GM23338 (cell line): ENCODE results near the gene IL36RN. TPM values are rescaled to one million over a fixed set of nuclear protein-coding genes. Genes with fewer than 3 reads are reported as not detected.

ENCODE experiments used
- ATAC-seq: fragments of 200-7000 bp; cut with Tn5 transposase; 3 replicates; pipeline ENCODE4 v1.9.1; 2020
- DNase-seq: peaks from one replicate; pipeline ENCODE4 v3.0.0-alpha.2; 2015; ENCODE audit warnings: low spot score
- H2AFZ ChIP-seq: fragments of 200-600 bp; sonication (generic); 2 replicates; pipeline ENCODE4 v1.8.0; 2016; ENCODE audit warnings: antibody characterized with exemption, mild to moderate bottlenecking, moderate library complexity
- H3F3A ChIP-seq: fragments of 200-600 bp; sonication (generic); replicated peaks from 2 replicates; pipeline ENCODE4 v1.8.0; 2017; ENCODE audit warnings: antibody characterized with exemption, mixed run types, low read depth
- H3K27ac ChIP-seq: fragments of 200-600 bp; sonication (generic); 2 replicates; pipeline ENCODE4 v1.6.1; 2016; ENCODE audit warnings: low read depth
- H3K27me3 ChIP-seq: fragments of 200-600 bp; sonication (generic); 2 replicates; pipeline ENCODE4 v1.8.0; 2016; ENCODE audit warnings: mild to moderate bottlenecking, mixed run types, moderate library complexity; ENCODE audit not compliant: insufficient read depth
- H3K36me3 ChIP-seq: fragments of 200-600 bp; sonication (generic); 2 replicates; pipeline ENCODE4 v1.8.0; 2016; ENCODE audit warnings: mild to moderate bottlenecking; ENCODE audit not compliant: insufficient read depth
- H3K4me1 ChIP-seq: fragments of 200-600 bp; sonication (generic); 2 replicates; pipeline ENCODE4 v1.8.0; 2016; ENCODE audit warnings: mild to moderate bottlenecking, moderate library complexity; ENCODE audit not compliant: insufficient read depth
- H3K4me2 ChIP-seq: fragments of 200-600 bp; sonication (generic); 2 replicates; pipeline ENCODE4 v1.7.1; 2017; ENCODE audit warnings: mixed run types
- H3K4me3 ChIP-seq: fragments of 200-600 bp; sonication (generic); 2 replicates; pipeline ENCODE4 v1.6.1; 2016; ENCODE audit warnings: mixed run types
- H3K79me2 ChIP-seq: fragments of 200-600 bp; sonication (generic); replicated peaks from 2 replicates; pipeline ENCODE4 v1.8.0; 2017; ENCODE audit warnings: mild to moderate bottlenecking; ENCODE audit not compliant: insufficient read depth
- H3K9me2 ChIP-seq: fragments of 200-600 bp; sonication (generic); 2 replicates; pipeline ENCODE4 v1.8.0; 2017; ENCODE audit not compliant: insufficient read depth
- H4K20me1 ChIP-seq: fragments of 200-600 bp; sonication (generic); replicated peaks from 2 replicates; pipeline ENCODE4 v1.8.0; 2017; ENCODE audit warnings: mild to moderate bottlenecking; ENCODE audit not compliant: insufficient read depth
- H3K27ac Mint-ChIP-seq: 2 replicates; pipeline ENCODE4 v1.8.0; 2020; ENCODE audit warnings: inconsistent platforms, mild to moderate bottlenecking, moderate library complexity, mixed read lengths
- H3K27me3 Mint-ChIP-seq: 3 replicates; pipeline ENCODE4 v1.8.0; 2022; ENCODE audit warnings: low read depth, mild to moderate bottlenecking, moderate library complexity, mixed read lengths, inconsistent platforms; ENCODE audit not compliant: insufficient read depth, poor library complexity
- H3K36me3 Mint-ChIP-seq: 3 replicates; pipeline ENCODE4 v1.8.0; 2021; ENCODE audit warnings: low read depth, mild to moderate bottlenecking, inconsistent platforms, moderate library complexity, mixed read lengths
- H3K4me1 Mint-ChIP-seq: 3 replicates; pipeline ENCODE4 v1.8.0; 2020; ENCODE audit warnings: mild to moderate bottlenecking, inconsistent platforms, mixed read lengths
- H3K4me3 Mint-ChIP-seq: 3 replicates; pipeline ENCODE4 v1.8.0; 2021; ENCODE audit warnings: moderate library complexity, mild to moderate bottlenecking, inconsistent platforms, mixed read lengths
- H3K9me3 Mint-ChIP-seq: 3 replicates; pipeline ENCODE4 v1.8.0; 2020; ENCODE audit warnings: moderate library complexity, mild to moderate bottlenecking, inconsistent platforms, mixed read lengths
- CREB1 ChIP-seq: fragments of 250-450 bp; sonication (Bioruptor Pico); IDR thresholded peaks from 2 replicates; pipeline ENCODE4 v1.5.0; 2020; ENCODE audit warnings: low read depth, mild to moderate bottlenecking, moderate library complexity
- ETS1 ChIP-seq: IDR thresholded peaks from 2 replicates; pipeline ENCODE4 v1.6.1; 2016; ENCODE audit warnings: antibody characterized with exemption
- EZH2 ChIP-seq: fragments of 200-600 bp; sonication (generic); IDR thresholded peaks from one replicate; pipeline ENCODE4 v1.8.0; 2017; ENCODE audit warnings: antibody characterized with exemption, mild to moderate bottlenecking, low read depth; ENCODE audit not compliant: unreplicated experiment
- EZH2phosphoT487 ChIP-seq: fragments of 200-600 bp; sonication (generic); IDR thresholded peaks from one replicate; pipeline ENCODE4 v1.8.1; 2018; ENCODE audit warnings: antibody characterized with exemption; ENCODE audit not compliant: unreplicated experiment
- JUNB ChIP-seq: IDR thresholded peaks from one replicate; pipeline ENCODE4 v1.6.1; 2016; ENCODE audit warnings: antibody characterized with exemption; ENCODE audit not compliant: unreplicated experiment
- NANOG ChIP-seq: IDR thresholded peaks from 2 replicates; pipeline ENCODE4 v1.6.1; 2016; ENCODE audit warnings: antibody characterized with exemption, borderline replicate concordance
- POLR2AphosphoS5 ChIP-seq: IDR thresholded peaks from 2 replicates; pipeline ENCODE4 v1.6.1; 2016; ENCODE audit warnings: antibody characterized with exemption, low read depth
- REST ChIP-seq: IDR thresholded peaks from one replicate; pipeline ENCODE4 v1.6.1; 2018; ENCODE audit warnings: antibody characterized with exemption; ENCODE audit not compliant: unreplicated experiment
- STAT1 ChIP-seq: IDR thresholded peaks from one replicate; pipeline ENCODE4 v1.6.1; 2016; ENCODE audit warnings: antibody characterized with exemption; ENCODE audit not compliant: unreplicated experiment
- ZNF114 ChIP-seq: fragments of 250-450 bp; sonication (Bioruptor Pico); IDR thresholded peaks from 2 replicates; pipeline ENCODE4 v1.5.0; 2020; ENCODE audit warnings: mild to moderate bottlenecking, moderate library complexity
- ZNF331 ChIP-seq: fragments of 250-450 bp; sonication (Bioruptor Pico); IDR thresholded peaks from 2 replicates; pipeline ENCODE4 v1.5.0; 2020; ENCODE audit warnings: low read depth, mild to moderate bottlenecking, moderate library complexity
- polyA plus RNA-seq: library from polyadenylated mRNA; unstranded; fragments of >200 nt; fragmentation: Nextera tagmentation; extraction: Ambion mirVana; gene quantifications from 2 replicates; pipeline ENCODE4 v1.2.1, GENCODE V29; 2016
- total RNA-seq: library from RNA; depleted of rRNA; stranded (reverse); fragments of >200 nt; shearing (Covaris generic); gene quantifications from 2 replicates; pipeline ENCODE4 v1.2.3, GENCODE V29; 2014
- TF ChIP-seq, protein P1 (sequence below), 2 experiments: fragments of 200-600 bp in 1 of 2; sonication (generic) in 1 of 2; conservative IDR thresholded peaks; 2 replicates each; pipeline versions ENCODE4 v1.5.1 to v1.6.1; 2016 to 2017; ENCODE audit warnings: antibody characterized with exemption in 2 of 2, low read depth in 2 of 2, mild to moderate bottlenecking in 2 of 2, moderate library complexity in 1 of 2
- TF ChIP-seq, protein P2 (sequence below): fragments of 250-450 bp; sonication (Bioruptor Pico); IDR thresholded peaks from 2 replicates; pipeline ENCODE4 v1.5.0; 2020; ENCODE audit warnings: mild to moderate bottlenecking, moderate library complexity

Gene IL36RN
- total and polyA plus RNA-seq, 2 experiments from 2014 or later, result not detected

DNA sequence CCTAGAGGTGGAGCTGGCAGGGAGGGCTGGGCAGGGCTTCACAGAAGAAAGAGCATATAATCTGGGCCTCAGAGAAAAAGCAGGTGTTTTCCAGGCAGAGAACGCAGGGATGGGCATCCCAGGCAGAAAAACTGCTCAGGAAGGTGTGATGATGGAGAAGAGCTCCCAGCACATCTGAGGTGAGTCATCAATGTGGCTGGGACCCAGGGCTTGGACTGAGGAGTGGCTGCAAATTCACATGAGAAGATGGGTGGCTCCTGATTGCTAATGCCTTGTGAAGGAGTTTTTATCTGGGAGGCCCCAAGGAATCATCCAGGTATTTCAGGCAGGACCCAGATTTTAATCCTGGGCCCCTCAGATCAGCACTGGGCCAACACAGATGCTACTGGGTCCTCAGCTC is 18.9 kb downstream of the IL36RN start:
- H3K27me3 ChIP-seq, result no peaks in the 10 kb centered on the region
- H3K4me3 ChIP-seq, result no peak overlapping the region
- no peaks in the 10 kb centered on the region for H3K79me2 ChIP-seq
- no peaks in the 10 kb centered on the region for H4K20me1 ChIP-seq
- no peak overlapping the region for H3K27ac ChIP-seq
- H3K4me3 Mint-ChIP-seq, result no peak overlapping the region
- H3K9me3 Mint-ChIP-seq, result no peaks in the 10 kb centered on the region
- no peak for TF ChIP-seq ZNF114 (CRISPR knock-in tag)
- no peak for TF ChIP-seq EZH2
- TF ChIP-seq NANOG, result no peak
- TF ChIP-seq EZH2phosphoT487, result no peak
- no peak for TF ChIP-seq ZNF331
- no peak for TF ChIP-seq JUNB
- no peak for TF ChIP-seq ETS1
- TF ChIP-seq POLR2AphosphoS5, result no peak
- TF ChIP-seq, protein P1, sequence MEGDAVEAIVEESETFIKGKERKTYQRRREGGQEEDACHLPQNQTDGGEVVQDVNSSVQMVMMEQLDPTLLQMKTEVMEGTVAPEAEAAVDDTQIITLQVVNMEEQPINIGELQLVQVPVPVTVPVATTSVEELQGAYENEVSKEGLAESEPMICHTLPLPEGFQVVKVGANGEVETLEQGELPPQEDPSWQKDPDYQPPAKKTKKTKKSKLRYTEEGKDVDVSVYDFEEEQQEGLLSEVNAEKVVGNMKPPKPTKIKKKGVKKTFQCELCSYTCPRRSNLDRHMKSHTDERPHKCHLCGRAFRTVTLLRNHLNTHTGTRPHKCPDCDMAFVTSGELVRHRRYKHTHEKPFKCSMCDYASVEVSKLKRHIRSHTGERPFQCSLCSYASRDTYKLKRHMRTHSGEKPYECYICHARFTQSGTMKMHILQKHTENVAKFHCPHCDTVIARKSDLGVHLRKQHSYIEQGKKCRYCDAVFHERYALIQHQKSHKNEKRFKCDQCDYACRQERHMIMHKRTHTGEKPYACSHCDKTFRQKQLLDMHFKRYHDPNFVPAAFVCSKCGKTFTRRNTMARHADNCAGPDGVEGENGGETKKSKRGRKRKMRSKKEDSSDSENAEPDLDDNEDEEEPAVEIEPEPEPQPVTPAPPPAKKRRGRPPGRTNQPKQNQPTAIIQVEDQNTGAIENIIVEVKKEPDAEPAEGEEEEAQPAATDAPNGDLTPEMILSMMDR (conservative IDR thresholded peaks at IDR 0.05; ENCODE audit: low read depth in 2 of 2), result no peak
- TF ChIP-seq, protein P2, sequence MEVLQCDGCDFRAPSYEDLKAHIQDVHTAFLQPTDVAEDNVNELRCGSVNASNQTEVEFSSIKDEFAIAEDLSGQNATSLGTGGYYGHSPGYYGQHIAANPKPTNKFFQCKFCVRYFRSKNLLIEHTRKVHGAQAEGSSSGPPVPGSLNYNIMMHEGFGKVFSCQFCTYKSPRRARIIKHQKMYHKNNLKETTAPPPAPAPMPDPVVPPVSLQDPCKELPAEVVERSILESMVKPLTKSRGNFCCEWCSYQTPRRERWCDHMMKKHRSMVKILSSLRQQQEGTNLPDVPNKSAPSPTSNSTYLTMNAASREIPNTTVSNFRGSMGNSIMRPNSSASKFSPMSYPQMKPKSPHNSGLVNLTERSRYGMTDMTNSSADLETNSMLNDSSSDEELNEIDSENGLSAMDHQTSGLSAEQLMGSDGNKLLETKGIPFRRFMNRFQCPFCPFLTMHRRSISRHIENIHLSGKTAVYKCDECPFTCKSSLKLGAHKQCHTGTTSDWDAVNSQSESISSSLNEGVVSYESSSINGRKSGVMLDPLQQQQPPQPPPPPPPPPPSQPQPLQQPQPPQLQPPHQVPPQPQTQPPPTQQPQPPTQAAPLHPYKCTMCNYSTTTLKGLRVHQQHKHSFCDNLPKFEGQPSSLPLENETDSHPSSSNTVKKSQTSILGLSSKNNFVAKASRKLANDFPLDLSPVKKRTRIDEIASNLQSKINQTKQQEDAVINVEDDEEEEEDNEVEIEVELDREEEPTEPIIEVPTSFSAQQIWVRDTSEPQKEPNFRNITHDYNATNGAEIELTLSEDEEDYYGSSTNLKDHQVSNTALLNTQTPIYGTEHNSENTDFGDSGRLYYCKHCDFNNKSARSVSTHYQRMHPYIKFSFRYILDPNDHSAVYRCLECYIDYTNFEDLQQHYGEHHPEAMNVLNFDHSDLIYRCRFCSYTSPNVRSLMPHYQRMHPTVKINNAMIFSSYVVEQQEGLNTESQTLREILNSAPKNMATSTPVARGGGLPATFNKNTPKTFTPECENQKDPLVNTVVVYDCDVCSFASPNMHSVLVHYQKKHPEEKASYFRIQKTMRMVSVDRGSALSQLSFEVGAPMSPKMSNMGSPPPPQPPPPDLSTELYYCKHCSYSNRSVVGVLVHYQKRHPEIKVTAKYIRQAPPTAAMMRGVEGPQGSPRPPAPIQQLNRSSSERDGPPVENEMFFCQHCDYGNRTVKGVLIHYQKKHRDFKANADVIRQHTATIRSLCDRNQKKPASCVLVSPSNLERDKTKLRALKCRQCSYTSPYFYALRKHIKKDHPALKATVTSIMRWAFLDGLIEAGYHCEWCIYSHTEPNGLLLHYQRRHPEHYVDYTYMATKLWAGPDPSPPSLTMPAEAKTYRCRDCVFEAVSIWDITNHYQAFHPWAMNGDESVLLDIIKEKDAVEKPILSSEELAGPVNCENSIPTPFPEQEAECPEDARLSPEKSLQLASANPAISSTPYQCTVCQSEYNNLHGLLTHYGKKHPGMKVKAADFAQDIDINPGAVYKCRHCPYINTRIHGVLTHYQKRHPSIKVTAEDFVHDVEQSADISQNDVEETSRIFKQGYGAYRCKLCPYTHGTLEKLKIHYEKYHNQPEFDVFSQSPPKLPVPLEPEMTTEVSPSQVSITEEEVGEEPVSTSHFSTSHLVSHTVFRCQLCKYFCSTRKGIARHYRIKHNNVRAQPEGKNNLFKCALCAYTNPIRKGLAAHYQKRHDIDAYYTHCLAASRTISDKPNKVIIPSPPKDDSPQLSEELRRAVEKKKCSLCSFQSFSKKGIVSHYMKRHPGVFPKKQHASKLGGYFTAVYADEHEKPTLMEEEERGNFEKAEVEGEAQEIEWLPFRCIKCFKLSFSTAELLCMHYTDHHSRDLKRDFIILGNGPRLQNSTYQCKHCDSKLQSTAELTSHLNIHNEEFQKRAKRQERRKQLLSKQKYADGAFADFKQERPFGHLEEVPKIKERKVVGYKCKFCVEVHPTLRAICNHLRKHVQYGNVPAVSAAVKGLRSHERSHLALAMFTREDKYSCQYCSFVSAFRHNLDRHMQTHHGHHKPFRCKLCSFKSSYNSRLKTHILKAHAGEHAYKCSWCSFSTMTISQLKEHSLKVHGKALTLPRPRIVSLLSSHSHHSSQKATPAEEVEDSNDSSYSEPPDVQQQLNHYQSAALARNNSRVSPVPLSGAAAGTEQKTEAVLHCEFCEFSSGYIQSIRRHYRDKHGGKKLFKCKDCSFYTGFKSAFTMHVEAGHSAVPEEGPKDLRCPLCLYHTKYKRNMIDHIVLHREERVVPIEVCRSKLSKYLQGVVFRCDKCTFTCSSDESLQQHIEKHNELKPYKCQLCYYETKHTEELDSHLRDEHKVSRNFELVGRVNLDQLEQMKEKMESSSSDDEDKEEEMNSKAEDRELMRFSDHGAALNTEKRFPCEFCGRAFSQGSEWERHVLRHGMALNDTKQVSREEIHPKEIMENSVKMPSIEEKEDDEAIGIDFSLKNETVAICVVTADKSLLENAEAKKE (CRISPR knock-in tag), result no peak
- TF ChIP-seq REST, result no peak
- no peak for TF ChIP-seq CREB1 (CRISPR knock-in tag)
- TF ChIP-seq STAT1, result no peak
- no peaks in the 10 kb centered on the region for H3K9me2 ChIP-seq
- H2AFZ ChIP-seq, result no peak overlapping the region
- ATAC-seq, result no peak
- DNase-seq, result no peak
- H3K4me2 ChIP-seq, result no peak overlapping the region
- H3K4me1 ChIP-seq, result peaks cover 8% of the 10 kb centered on the region
- no peaks in the 10 kb centered on the region for H3K36me3 ChIP-seq
- H3F3A ChIP-seq, result no peaks in the 10 kb centered on the region
- peaks cover 4% of the 10 kb centered on the region; the same call in 2 of the 3 replicates for H3K4me1 Mint-ChIP-seq
- peaks cover 3% of the 10 kb centered on the region for H3K27me3 Mint-ChIP-seq
- H3K36me3 Mint-ChIP-seq, result no peaks in the 10 kb centered on the region; the same call in 2 of the 3 replicates
- no peak overlapping the region for H3K27ac Mint-ChIP-seq
